Measurements from ENCODE around the gene BMERB1.

DNA sequence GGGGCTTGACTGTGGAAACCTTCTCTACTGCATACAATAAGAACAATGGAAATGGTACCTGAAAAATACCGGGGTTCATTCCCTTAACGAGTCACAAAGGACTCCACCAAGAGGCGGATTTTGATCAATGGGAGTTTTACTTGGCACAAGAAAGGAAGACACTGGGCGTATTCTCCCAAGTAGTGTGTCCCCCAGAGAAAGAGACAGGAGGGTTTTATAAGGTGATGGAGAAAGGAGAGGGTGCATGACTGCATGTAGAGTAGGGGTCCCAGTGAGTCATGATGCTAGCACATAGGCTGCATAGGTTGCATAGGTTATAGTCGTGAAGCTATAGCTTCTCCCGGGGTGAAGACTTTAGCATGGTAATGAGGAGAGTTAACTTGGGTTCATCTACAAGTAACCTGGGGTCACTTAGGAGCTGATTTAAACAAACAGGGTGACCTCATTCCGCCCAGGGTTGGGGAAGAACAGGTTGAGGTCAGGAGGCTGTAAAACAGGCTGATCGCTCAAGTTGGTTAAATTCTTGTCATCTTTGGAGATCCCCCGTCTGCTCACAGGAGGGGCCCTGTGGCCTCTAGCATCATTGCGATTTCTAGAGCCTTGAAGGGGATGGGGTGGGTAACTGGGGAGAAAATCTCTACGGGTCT lies 37.3 kb upstream of the BMERB1 start:
- TF ChIP-seq ESRRA (CRISPR knock-in tag; IDR thresholded peaks at IDR 0.05; ENCODE audit: borderline replicate concordance) (no peak), SMAD4 (CRISPR knock-in tag; IDR thresholded peaks at IDR 0.05) (no peak), CREM (CRISPR knock-in tag; IDR thresholded peaks at IDR 0.05) (no peak), TP53 (CRISPR knock-in tag; IDR thresholded peaks at IDR 0.05) (no peak), ELF4 (CRISPR knock-in tag; IDR thresholded peaks at IDR 0.05; ENCODE audit: low read depth) (no peak), ATF1 (CRISPR knock-in tag; IDR thresholded peaks at IDR 0.05) (no peak), ZNF219 (CRISPR knock-in tag; IDR thresholded peaks at IDR 0.05; ENCODE audit: borderline replicate concordance) (no peak), NR2C2 (CRISPR knock-in tag; IDR thresholded peaks at IDR 0.05) (no peak), SOX15 (CRISPR knock-in tag; IDR thresholded peaks at IDR 0.05) (no peak), JUN (CRISPR knock-in tag; IDR thresholded peaks at IDR 0.05) (no peak)
- TF ChIP-seq, protein P1, sequence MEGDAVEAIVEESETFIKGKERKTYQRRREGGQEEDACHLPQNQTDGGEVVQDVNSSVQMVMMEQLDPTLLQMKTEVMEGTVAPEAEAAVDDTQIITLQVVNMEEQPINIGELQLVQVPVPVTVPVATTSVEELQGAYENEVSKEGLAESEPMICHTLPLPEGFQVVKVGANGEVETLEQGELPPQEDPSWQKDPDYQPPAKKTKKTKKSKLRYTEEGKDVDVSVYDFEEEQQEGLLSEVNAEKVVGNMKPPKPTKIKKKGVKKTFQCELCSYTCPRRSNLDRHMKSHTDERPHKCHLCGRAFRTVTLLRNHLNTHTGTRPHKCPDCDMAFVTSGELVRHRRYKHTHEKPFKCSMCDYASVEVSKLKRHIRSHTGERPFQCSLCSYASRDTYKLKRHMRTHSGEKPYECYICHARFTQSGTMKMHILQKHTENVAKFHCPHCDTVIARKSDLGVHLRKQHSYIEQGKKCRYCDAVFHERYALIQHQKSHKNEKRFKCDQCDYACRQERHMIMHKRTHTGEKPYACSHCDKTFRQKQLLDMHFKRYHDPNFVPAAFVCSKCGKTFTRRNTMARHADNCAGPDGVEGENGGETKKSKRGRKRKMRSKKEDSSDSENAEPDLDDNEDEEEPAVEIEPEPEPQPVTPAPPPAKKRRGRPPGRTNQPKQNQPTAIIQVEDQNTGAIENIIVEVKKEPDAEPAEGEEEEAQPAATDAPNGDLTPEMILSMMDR (IDR thresholded peaks at IDR 0.05): no peak
- TF ChIP-seq, protein P2, sequence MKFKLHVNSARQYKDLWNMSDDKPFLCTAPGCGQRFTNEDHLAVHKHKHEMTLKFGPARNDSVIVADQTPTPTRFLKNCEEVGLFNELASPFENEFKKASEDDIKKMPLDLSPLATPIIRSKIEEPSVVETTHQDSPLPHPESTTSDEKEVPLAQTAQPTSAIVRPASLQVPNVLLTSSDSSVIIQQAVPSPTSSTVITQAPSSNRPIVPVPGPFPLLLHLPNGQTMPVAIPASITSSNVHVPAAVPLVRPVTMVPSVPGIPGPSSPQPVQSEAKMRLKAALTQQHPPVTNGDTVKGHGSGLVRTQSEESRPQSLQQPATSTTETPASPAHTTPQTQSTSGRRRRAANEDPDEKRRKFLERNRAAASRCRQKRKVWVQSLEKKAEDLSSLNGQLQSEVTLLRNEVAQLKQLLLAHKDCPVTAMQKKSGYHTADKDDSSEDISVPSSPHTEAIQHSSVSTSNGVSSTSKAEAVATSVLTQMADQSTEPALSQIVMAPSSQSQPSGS (CRISPR knock-in tag; IDR thresholded peaks at IDR 0.05; ENCODE audit: borderline replicate concordance, low read depth): no peak
- TF ChIP-seq, protein P3, sequence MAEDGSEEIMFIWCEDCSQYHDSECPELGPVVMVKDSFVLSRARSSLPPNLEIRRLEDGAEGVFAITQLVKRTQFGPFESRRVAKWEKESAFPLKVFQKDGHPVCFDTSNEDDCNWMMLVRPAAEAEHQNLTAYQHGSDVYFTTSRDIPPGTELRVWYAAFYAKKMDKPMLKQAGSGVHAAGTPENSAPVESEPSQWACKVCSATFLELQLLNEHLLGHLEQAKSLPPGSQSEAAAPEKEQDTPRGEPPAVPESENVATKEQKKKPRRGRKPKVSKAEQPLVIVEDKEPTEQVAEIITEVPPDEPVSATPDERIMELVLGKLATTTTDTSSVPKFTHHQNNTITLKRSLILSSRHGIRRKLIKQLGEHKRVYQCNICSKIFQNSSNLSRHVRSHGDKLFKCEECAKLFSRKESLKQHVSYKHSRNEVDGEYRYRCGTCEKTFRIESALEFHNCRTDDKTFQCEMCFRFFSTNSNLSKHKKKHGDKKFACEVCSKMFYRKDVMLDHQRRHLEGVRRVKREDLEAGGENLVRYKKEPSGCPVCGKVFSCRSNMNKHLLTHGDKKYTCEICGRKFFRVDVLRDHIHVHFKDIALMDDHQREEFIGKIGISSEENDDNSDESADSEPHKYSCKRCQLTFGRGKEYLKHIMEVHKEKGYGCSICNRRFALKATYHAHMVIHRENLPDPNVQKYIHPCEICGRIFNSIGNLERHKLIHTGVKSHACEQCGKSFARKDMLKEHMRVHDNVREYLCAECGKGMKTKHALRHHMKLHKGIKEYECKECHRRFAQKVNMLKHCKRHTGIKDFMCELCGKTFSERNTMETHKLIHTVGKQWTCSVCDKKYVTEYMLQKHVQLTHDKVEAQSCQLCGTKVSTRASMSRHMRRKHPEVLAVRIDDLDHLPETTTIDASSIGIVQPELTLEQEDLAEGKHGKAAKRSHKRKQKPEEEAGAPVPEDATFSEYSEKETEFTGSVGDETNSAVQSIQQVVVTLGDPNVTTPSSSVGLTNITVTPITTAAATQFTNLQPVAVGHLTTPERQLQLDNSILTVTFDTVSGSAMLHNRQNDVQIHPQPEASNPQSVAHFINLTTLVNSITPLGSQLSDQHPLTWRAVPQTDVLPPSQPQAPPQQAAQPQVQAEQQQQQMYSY (CRISPR knock-in tag; IDR thresholded peaks at IDR 0.05): no peak
- TF ChIP-seq, protein P4, sequence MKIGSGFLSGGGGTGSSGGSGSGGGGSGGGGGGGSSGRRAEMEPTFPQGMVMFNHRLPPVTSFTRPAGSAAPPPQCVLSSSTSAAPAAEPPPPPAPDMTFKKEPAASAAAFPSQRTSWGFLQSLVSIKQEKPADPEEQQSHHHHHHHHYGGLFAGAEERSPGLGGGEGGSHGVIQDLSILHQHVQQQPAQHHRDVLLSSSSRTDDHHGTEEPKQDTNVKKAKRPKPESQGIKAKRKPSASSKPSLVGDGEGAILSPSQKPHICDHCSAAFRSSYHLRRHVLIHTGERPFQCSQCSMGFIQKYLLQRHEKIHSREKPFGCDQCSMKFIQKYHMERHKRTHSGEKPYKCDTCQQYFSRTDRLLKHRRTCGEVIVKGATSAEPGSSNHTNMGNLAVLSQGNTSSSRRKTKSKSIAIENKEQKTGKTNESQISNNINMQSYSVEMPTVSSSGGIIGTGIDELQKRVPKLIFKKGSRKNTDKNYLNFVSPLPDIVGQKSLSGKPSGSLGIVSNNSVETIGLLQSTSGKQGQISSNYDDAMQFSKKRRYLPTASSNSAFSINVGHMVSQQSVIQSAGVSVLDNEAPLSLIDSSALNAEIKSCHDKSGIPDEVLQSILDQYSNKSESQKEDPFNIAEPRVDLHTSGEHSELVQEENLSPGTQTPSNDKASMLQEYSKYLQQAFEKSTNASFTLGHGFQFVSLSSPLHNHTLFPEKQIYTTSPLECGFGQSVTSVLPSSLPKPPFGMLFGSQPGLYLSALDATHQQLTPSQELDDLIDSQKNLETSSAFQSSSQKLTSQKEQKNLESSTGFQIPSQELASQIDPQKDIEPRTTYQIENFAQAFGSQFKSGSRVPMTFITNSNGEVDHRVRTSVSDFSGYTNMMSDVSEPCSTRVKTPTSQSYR (CRISPR knock-in tag; IDR thresholded peaks at IDR 0.05): no peak
